Type B pancreatic cell (in vitro differentiated cells): ENCODE data around the gene RUNX2. TPM values are rescaled to one million over a fixed set of nuclear protein-coding genes. Genes with fewer than 3 reads are reported as not detected.

Experiments
- DNase-seq: peaks from one replicate; pipeline ENCODE4 v3.0.0; 2021; ENCODE audit warnings: mixed read lengths; ENCODE audit not compliant: unreplicated experiment; ENCODE audit errors: extremely low spot score
- H3K27ac Mint-ChIP-seq: 2 replicates; pipeline ENCODE4 v1.8.0; 2021; ENCODE audit warnings: mild to moderate bottlenecking, mixed read lengths
- H3K27me3 Mint-ChIP-seq: 2 replicates; pipeline ENCODE4 v1.8.0; 2021; ENCODE audit warnings: mixed read lengths
- H3K36me3 Mint-ChIP-seq: 2 replicates; pipeline ENCODE4 v1.8.0; 2021; ENCODE audit warnings: mixed read lengths
- H3K4me1 Mint-ChIP-seq: one replicate; pipeline ENCODE4 v1.8.0; 2021; ENCODE audit warnings: mixed read lengths; ENCODE audit not compliant: unreplicated experiment
- H3K4me3 Mint-ChIP-seq: 2 replicates; pipeline ENCODE4 v1.8.0; 2021; ENCODE audit warnings: mild to moderate bottlenecking, mixed read lengths
- H3K9me3 Mint-ChIP-seq: 2 replicates; pipeline ENCODE4 v1.8.0; 2021; ENCODE audit warnings: mixed read lengths
- CTCF ChIP-seq: fragments of 200-600 bp; sonication (generic); conservative IDR thresholded peaks from 2 replicates; pipeline ENCODE4 v1.5.0; 2021; ENCODE audit warnings: antibody characterized with exemption, mild to moderate bottlenecking
- total RNA-seq: library from RNA; stranded (reverse); gene quantifications from 2 replicates; pipeline ENCODE4 v1.2.1, GENCODE V29; 2021; ENCODE audit warnings: low replicate concordance

RUNX2 gene
- total RNA-seq, 1 donor from 2014 or later = 6.0 TPM

GRCh38 chr6:45450831-45451230 is 122.7 kb downstream of the RUNX2 start:
- peaks cover 2% of the 10 kb centered on the region for H3K9me3 Mint-ChIP-seq
- no peak overlapping the region for H3K27ac Mint-ChIP-seq
- no peak for DNase-seq
- peaks cover 1% of the 10 kb centered on the region for H3K36me3 Mint-ChIP-seq
- H3K4me1 Mint-ChIP-seq = peaks cover 37% of the 10 kb centered on the region
- no peak for TF ChIP-seq CTCF
- H3K4me3 Mint-ChIP-seq = no peak overlapping the region
- H3K27me3 Mint-ChIP-seq = peaks cover under 1% of the 10 kb centered on the region

GRCh38 chr6:45454008-45454911 is 126.1 kb downstream of the RUNX2 start:
- no peak for TF ChIP-seq CTCF
- H3K4me1 Mint-ChIP-seq = peaks cover 25% of the 10 kb centered on the region
- H3K27ac Mint-ChIP-seq = no peak overlapping the region
- peaks cover 5% of the 10 kb centered on the region for H3K27me3 Mint-ChIP-seq
- DNase-seq = no peak
- peaks cover 3% of the 10 kb centered on the region for H3K36me3 Mint-ChIP-seq
- H3K4me3 Mint-ChIP-seq = no peak overlapping the region
- no peaks in the 10 kb centered on the region for H3K9me3 Mint-ChIP-seq

GRCh38 chr6:45455408-45455807 is 127.3 kb downstream of the RUNX2 start:
- Mint-ChIP-seq H3K36me3 (peaks cover 3% of the 10 kb centered on the region), H3K9me3 (no peaks in the 10 kb centered on the region), H3K4me1 (peaks cover 23% of the 10 kb centered on the region), H3K4me3 (no peak overlapping the region), H3K27ac (no peak overlapping the region), H3K27me3 (peaks cover 5% of the 10 kb centered on the region)
- DNase-seq = no peak
- no peak for TF ChIP-seq CTCF

GRCh38 chr6:45457141-45457540 is 129.0 kb downstream of the RUNX2 start:
- no peak for DNase-seq
- Mint-ChIP-seq H3K27me3 (peaks cover 5% of the 10 kb centered on the region), H3K4me1 (peaks cover 15% of the 10 kb centered on the region), H3K27ac (no peak overlapping the region), H3K9me3 (no peaks in the 10 kb centered on the region), H3K4me3 (no peak overlapping the region), H3K36me3 (peaks cover 3% of the 10 kb centered on the region)
- TF ChIP-seq CTCF = no peak

DNA sequence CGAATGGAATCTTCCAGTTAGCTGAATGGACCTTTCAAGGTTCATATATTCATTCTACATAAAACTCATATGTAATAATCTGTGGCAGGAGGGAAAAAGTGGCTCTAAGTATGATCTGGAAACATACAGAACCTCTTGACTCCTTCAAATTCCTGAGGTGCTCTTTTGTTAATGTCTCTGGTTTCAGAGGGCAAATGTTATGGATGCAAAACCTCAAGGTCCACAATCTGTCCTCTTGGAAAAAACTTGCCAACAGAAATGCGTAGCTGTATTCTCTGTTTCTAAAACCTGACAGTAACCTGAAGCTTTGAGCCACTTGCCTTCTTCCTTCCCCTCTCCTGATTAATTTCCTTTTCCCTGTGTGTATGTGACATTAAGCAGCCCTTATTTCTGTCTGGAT is 130.5 kb downstream of the RUNX2 start:
- peaks cover 5% of the 10 kb centered on the region for H3K27me3 Mint-ChIP-seq
- no peak overlapping the region for H3K27ac Mint-ChIP-seq
- H3K4me3 Mint-ChIP-seq = no peak overlapping the region
- H3K36me3 Mint-ChIP-seq = peaks cover 3% of the 10 kb centered on the region
- peaks cover 19% of the 10 kb centered on the region for H3K4me1 Mint-ChIP-seq
- no peak for TF ChIP-seq CTCF
- no peaks in the 10 kb centered on the region for H3K9me3 Mint-ChIP-seq
- DNase-seq = no peak
